CD4-positive, alpha-beta memory T cell (primary cell): ENCODE results near the gene CORT. TPM values are rescaled to one million over a fixed set of nuclear protein-coding genes. Genes with fewer than 3 reads are reported as not detected.

Experiments
- CTCF ChIA-PET: fragments of 350-600 bp; sonication (Branson Sonifier 250); formaldehyde crosslinking; loops from one replicate; lab custom pipeline; 2021; ENCODE audit warnings: inconsistent platforms; ENCODE audit not compliant: partially characterized antibody; lab: Charles Lee
- POLR2A ChIA-PET: fragments of 350-600 bp; sonication (Branson Sonifier 250); formaldehyde crosslinking; loops from one replicate; lab custom pipeline; 2021; ENCODE audit not compliant: partially characterized antibody; lab: Charles Lee
- DNase-seq, 5 donors: peaks; one replicate each; pipeline versions ENCODE4 v3.0.0 to v3.0.0-alpha.2; 2020 to 2022; ENCODE audit warnings: mixed read lengths in 1 of 5
- H3K27ac ChIP-seq: one replicate; pipeline ENCODE4 v1.7.0; 2013; ENCODE audit warnings: low read depth, low read length
- H3K27me3 ChIP-seq: 2 replicates; pipeline ENCODE4 v1.7.0; 2013; ENCODE audit warnings: mild to moderate bottlenecking, low read length, moderate library complexity; ENCODE audit not compliant: insufficient read depth
- H3K36me3 ChIP-seq: 2 replicates; pipeline ENCODE4 v1.7.0; 2013; ENCODE audit warnings: mild to moderate bottlenecking, low read length, moderate library complexity; ENCODE audit not compliant: insufficient read depth
- H3K4me1 ChIP-seq: 2 replicates; pipeline ENCODE4 v1.7.0; 2013; ENCODE audit warnings: mild to moderate bottlenecking, low read length, moderate library complexity; ENCODE audit not compliant: insufficient read depth
- H3K4me3 ChIP-seq, 2 donors: one replicate each; pipeline ENCODE4 v1.7.0; 2013; ENCODE audit warnings: low read length in 2 of 2, mild to moderate bottlenecking in 1 of 2
- H3K9me3 ChIP-seq, 2 donors: one replicate each; pipeline ENCODE4 v1.7.0; 2013; ENCODE audit warnings: low read length in 2 of 2, control low read depth in 1 of 2; ENCODE audit not compliant: control insufficient read depth in 1 of 2
- H3K27ac Mint-ChIP-seq, 7 donors: one replicate each; pipeline ENCODE4 v1.8.0; 2020 to 2021; ENCODE audit warnings: mixed read lengths in 7 of 7, mild to moderate bottlenecking in 6 of 7, inconsistent platforms in 3 of 7, moderate library complexity in 3 of 7
- H3K27me3 Mint-ChIP-seq, 2 donors: one replicate each; pipeline ENCODE4 v1.8.0; 2020 to 2021; ENCODE audit warnings: mixed read lengths in 2 of 2
- H3K36me3 Mint-ChIP-seq, 2 donors: one replicate each; pipeline ENCODE4 v1.8.0; 2020 to 2021; ENCODE audit warnings: mixed read lengths in 2 of 2, inconsistent platforms in 1 of 2, mild to moderate bottlenecking in 1 of 2
- H3K4me1 Mint-ChIP-seq, 4 donors: one replicate each; pipeline ENCODE4 v1.8.0; 2020 to 2021; ENCODE audit warnings: mixed read lengths in 4 of 4, mild to moderate bottlenecking in 1 of 4
- H3K4me3 Mint-ChIP-seq, 8 donors: one replicate each; pipeline ENCODE4 v1.8.0; 2020 to 2021; ENCODE audit warnings: mixed read lengths in 8 of 8, mild to moderate bottlenecking in 7 of 8, moderate library complexity in 6 of 8, inconsistent platforms in 3 of 8
- H3K9me3 Mint-ChIP-seq, 8 donors: one replicate each; pipeline ENCODE4 v1.8.0; 2020 to 2021; ENCODE audit warnings: mixed read lengths in 8 of 8, mild to moderate bottlenecking in 5 of 8, inconsistent platforms in 3 of 8, moderate library complexity in 1 of 8
- intact Hi-C: fragments of 100-400 bp; cut with micrococcal nuclease; formaldehyde crosslinking; loops from one replicate; pipeline ENCODE4 v1.15.1; 2023
- polyA plus RNA-seq, 2 donors: library from polyadenylated mRNA; unstranded; fragments of 300-500 nt; fragmentation: Illumina TruSeq; gene quantifications; one replicate each; pipeline ENCODE4 v1.2.3, GENCODE V29; 2021
- total RNA-seq, 2 experiments: library from RNA; stranded (reverse); gene quantifications; one replicate each; pipeline ENCODE4 v1.2.3, GENCODE V29; 2021

Gene CORT
- total and polyA plus RNA-seq, 4 experiments from 2014 or later: not detected

DNA sequence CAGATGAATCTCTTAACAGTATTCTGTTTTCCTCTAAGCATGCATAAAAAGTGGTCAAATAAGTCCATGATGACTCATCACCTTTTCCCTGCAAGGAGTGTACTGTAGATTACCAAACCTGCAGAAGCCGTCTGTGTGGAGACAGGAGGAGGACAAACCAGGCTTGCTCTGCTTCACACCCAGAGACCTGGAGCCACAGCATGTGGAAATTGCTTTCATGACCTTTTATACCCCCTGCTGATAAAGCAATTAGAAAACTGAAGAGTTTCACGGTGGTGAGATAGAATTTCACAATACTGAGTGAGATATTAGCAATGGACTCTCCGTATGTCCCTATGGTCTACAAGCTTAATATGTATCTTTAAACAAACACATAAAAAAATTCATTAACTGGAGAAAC, 9.4 kb downstream of the CORT start:
- ChIA-PET POLR2A (no interaction called here), CTCF (no interaction called here)
- intact Hi-C loops: no loop called here
- no peaks in the 10 kb centered on the region for H3K27me3 ChIP-seq
- no peak overlapping the region for H3K4me3 ChIP-seq
- H3K27ac ChIP-seq: no peak overlapping the region
- no peaks in the 10 kb centered on the region for H3K9me3 ChIP-seq
- Mint-ChIP-seq H3K27me3 (no peaks in the 10 kb centered on the region), H3K4me1 (peaks cover 0 to 8% (median 3%) of the 10 kb centered on the region in 4 donors), H3K27ac (no peak overlapping the region), H3K36me3 (peaks cover 24 to 31% of the 10 kb centered on the region in 2 donors), H3K9me3 (no peaks in the 10 kb centered on the region), H3K4me3 (no peak overlapping the region)
- H3K36me3 ChIP-seq: peaks cover 18% of the 10 kb centered on the region
- no peak for DNase-seq
- H3K4me1 ChIP-seq: no peaks in the 10 kb centered on the region

DNA sequence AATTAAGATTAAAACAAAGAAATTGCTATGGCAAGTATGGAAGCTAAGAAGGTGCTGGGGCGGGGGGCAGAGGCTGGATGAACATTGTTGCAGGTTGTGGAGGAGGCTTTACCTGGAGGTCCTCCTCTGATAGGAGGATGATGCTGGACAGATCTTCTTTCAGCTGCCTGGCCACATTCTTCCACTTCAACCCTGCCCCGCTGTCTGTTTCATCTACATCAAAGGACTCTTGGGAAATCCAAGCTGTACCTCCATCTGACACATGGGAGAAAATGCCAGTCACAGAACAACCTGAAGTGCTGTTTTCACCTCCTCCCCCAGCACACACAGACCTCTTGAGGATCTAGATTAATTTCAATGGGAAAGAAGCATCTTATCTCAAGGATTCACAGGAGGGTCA, 17.2 kb downstream of the CORT start:
- CTCF ChIA-PET: interaction anchor here (1.0 kb wide), 1 partner anchor 27 kb away, joined by 3 read pairs; no protein-coding TSS in a partner anchor
- POLR2A ChIA-PET: interaction anchor here (0.7 kb wide), 1 partner anchor 38 kb away, joined by 5 read pairs; no protein-coding TSS in a partner anchor
- Histone ChIP-seq H3K4me1 (peaks cover 11% of the 10 kb centered on the region), H3K27me3 (no peaks in the 10 kb centered on the region), H3K9me3 (no peaks in the 10 kb centered on the region), H3K36me3 (peaks cover 32% of the 10 kb centered on the region), H3K27ac (no peak overlapping the region), H3K4me3 (no peak overlapping the region)
- Mint-ChIP-seq H3K4me1 (peaks cover 7 to 13% (median 11%) of the 10 kb centered on the region in 4 donors), H3K9me3 (no peaks in the 10 kb centered on the region), H3K27me3 (no peaks in the 10 kb centered on the region), H3K36me3 (peaks cover 28 to 49% of the 10 kb centered on the region in 2 donors), H3K4me3 (no peak overlapping the region), H3K27ac (peak overlapping the region in 1 of 7 donors; percentile 41)
- intact Hi-C loops: no loop called here
- DNase-seq: no peak

- H3K36me3 Mint-ChIP-seq: peaks cover 13 to 33% of the 10 kb centered on the region in 2 donors
- H3K27me3 ChIP-seq: no peaks in the 10 kb centered on the region
- no peaks in the 10 kb centered on the region for H3K27me3 Mint-ChIP-seq
- peaks cover 14 to 35% (median 26%) of the 10 kb centered on the region in 4 donors for H3K4me1 Mint-ChIP-seq
- no peaks in the 10 kb centered on the region for H3K9me3 ChIP-seq
- intact Hi-C loops: loop anchor here (5.0 kb wide), 1 partner anchor 558 kb away; the partner anchor contains the start of gene CTNNBIP1
- H3K4me3 Mint-ChIP-seq: no peak overlapping the region
- no peak overlapping the region for H3K27ac ChIP-seq
- no peak for DNase-seq
- no peaks in the 10 kb centered on the region for H3K9me3 Mint-ChIP-seq
- no peak overlapping the region for H3K27ac Mint-ChIP-seq
- H3K4me3 ChIP-seq: no peak overlapping the region
- H3K4me1 ChIP-seq: peaks cover 33% of the 10 kb centered on the region
- ChIA-PET POLR2A (no interaction called here), CTCF (no interaction called here)
- H3K36me3 ChIP-seq: peaks cover 18% of the 10 kb centered on the region
Measured at GRCh38 chr1:10470043-10470442, 20.2 kb downstream of the CORT start.

DNA sequence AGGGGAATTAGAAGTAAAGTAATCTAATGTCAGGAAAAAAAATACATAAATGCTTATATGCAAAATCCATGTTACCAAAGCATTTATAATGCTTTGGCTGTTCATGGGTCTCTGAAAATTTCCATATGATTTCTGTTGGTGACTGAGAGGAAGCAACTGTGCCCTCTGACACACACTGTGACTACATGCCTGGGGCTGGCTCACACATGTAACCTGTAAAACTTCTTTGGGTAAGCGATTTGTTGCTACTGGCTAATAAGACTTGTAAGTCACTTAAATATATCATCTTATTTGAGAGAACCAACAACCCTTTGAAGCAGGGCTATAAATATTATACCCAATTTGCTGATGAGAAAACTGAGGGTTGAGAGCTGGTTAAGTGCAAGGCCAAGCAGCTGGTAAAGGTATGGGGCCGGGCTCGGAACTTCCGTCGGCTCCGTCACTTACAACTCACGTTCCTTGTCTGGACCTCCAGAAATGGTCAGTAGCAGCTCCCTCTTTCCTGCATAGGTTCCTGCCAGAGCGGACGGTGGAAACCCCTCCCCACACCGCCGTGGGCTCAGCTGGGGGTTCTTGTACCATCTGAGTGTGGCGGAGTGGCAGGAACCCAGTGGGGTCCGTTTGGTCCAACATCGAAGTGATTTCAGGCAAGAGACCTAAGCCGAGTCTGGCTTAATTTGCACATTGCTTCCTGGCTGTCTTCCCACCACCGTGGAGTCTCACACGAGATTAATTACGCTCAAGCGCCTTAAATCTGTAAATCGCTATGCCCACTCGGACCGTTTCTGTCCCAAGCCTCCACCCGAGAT, 21.8 kb downstream of the CORT start:
- Histone ChIP-seq H3K4me1 (peaks cover 47% of the 10 kb centered on the region), H3K27ac (peak overlapping the region; percentile 68), H3K36me3 (peaks cover 13% of the 10 kb centered on the region), H3K9me3 (no peaks in the 10 kb centered on the region), H3K27me3 (no peaks in the 10 kb centered on the region), H3K4me3 (peak overlapping the region; percentile 64 to 84)
- ChIA-PET CTCF (interaction anchor here (0.6 to 2.1 kb wide), 2 partner anchors 22 to 42 kb away, joined by 3 to 7 read pairs; no protein-coding TSS in a partner anchor), POLR2A (interaction anchor here (0.9 kb wide), 1 partner anchor 1438 kb away, joined by 3 read pairs; no protein-coding TSS in a partner anchor)
- Mint-ChIP-seq H3K4me1 (peaks cover 27 to 51% (median 39%) of the 10 kb centered on the region in 4 donors), H3K4me3 (peak overlapping the region; percentile 91 to 95 (median 92)), H3K27me3 (no peaks in the 10 kb centered on the region), H3K9me3 (no peaks in the 10 kb centered on the region), H3K36me3 (peaks cover 13 to 34% of the 10 kb centered on the region in 2 donors), H3K27ac (peak overlapping the region; percentile 83 to 94 (median 89))
- no peak for DNase-seq
- intact Hi-C loops: loop anchor here (1.0 to 5.0 kb wide), 3 partner anchors 41 to 559 kb away; partner anchors contain the start of genes CENPS, CTNNBIP1 and UBE4B

DNA sequence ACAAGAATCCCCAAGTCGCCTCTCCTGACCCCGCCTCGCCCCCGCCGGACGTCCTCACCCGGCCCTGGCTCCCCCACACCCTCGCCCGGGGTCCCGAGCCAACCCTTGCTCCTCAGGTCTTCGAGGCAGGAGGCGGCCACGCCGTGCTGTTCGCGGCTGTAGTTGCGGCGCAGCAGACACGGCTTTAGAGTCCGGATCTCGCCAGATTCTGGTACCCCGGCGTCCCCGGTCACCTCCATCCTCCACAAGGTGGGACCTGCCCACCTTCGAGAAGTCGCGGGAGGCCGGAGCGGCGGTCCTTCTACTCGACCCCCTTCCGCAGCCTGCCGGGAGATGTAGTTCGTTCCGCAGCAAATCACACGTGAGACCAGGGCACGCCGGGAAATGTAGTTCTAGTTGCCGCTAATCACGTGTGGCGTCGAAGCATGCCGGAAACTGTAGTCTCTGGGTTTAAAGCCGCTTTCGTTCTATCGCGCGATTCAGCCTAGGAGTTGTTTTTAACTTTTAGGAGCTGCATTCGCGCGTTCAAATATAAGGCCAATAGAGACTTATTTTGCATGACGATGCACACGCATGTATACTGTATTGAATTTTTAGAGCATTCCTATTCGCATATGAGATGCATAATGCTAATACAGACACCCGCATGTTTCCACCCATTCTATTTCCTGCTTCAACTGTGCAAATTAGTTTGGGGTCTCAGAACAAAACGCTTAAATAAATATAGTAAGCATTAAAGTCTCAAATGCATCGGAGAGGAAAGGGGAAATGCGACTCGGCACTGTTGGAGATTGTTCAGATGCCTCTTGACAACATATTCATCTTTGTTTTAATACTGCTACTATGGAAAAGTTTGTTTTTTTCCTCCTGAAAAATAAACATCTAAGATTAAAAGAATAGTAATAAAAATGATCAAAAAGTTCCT, 22.7 kb downstream of the CORT start, which contains the start of gene DFFA:
TSS of gene DFFA (minus strand) at position 310 of the 925 bp plus-strand sequence. CDS start at position 239, 71 bp downstream.
- Mint-ChIP-seq H3K4me3 (peak within 1 kb of the TSS; percentile 91 to 95 (median 92)), H3K9me3 (no peaks in the 10 kb centered on the region), H3K4me1 (peaks cover 32 to 53% (median 43%) of the 10 kb centered on the region in 4 donors), H3K27ac (peak within 1 kb of the TSS; percentile 83 to 94 (median 89)), H3K36me3 (peaks cover 10 to 30% of the 10 kb centered on the region in 2 donors), H3K27me3 (no peaks in the 10 kb centered on the region)
- CTCF ChIA-PET: interaction anchor here (2.1 kb wide), 1 partner anchor 22 kb away, joined by 7 read pairs; no protein-coding TSS in a partner anchor
- POLR2A ChIA-PET: interaction anchor here (0.9 kb wide), 1 partner anchor 1437 kb away, joined by 3 read pairs; no protein-coding TSS in a partner anchor
- peak within 1 kb of the TSS; percentile 68 for H3K27ac ChIP-seq
- H3K4me3 ChIP-seq: peak within 1 kb of the TSS; percentile 64 to 84
- DNase-seq: peak; percentile 86 to 96 (median 88)
- H3K36me3 ChIP-seq: peaks cover 13% of the 10 kb centered on the region
- no peaks in the 10 kb centered on the region for H3K9me3 ChIP-seq
- intact Hi-C loops: loop anchor here (1.0 to 5.0 kb wide), 3 partner anchors 42 to 560 kb away; partner anchors contain the start of genes CENPS, CTNNBIP1 and UBE4B
- H3K27me3 ChIP-seq: no peaks in the 10 kb centered on the region
- peaks cover 50% of the 10 kb centered on the region for H3K4me1 ChIP-seq

DNA sequence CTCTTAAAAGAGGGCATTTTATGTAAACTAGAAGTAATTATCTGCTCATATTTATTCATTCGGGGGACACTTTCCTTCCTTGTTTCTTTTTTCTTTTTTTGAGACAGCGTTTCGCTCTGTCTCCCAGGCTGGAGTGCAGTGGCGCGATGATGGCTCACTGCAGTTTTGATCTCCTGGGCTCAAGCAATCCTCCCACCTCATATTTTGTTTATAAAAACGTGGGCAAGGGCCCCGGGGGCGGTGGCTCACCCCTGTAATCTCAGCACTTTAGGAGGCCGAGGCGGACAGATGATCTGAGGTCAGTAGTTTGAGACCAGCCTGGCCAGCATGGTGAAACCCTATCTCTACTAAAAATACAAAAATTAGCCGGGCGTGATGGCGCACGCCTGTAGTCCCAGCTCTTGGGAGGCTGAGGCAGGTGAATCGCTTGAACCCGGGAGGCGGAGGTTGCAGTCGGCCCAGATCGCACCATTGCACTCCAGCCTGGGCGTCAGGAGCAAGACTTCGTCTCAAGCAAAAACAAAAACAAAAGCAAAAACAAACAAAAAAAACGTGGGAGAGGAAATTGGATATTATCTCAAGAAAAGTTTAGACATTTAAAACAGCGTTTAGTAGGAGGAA, 23.4 kb downstream of the CORT start:
- H3K27ac ChIP-seq: no peak overlapping the region
- Mint-ChIP-seq H3K27me3 (no peaks in the 10 kb centered on the region), H3K4me3 (peak overlapping the region in 7 of 8 donors; percentile 29 to 94 (median 92)), H3K36me3 (peaks cover 2 to 24% of the 10 kb centered on the region in 2 donors), H3K27ac (peak overlapping the region in 3 of 7 donors; percentile 83 to 94 (median 88)), H3K4me1 (peaks cover 34 to 54% (median 44%) of the 10 kb centered on the region in 4 donors), H3K9me3 (no peaks in the 10 kb centered on the region)
- intact Hi-C loops: loop anchor here (2.0 to 5.0 kb wide), 2 partner anchors 440 to 561 kb away; partner anchors contain the start of genes CTNNBIP1 and UBE4B
- DNase-seq: no peak
- ChIA-PET CTCF (no interaction called here), POLR2A (no interaction called here)
- no peaks in the 10 kb centered on the region for H3K9me3 ChIP-seq
- no peaks in the 10 kb centered on the region for H3K27me3 ChIP-seq
- H3K4me1 ChIP-seq: peaks cover 50% of the 10 kb centered on the region
- peak overlapping the region in 1 of 2 donors; percentile 64 for H3K4me3 ChIP-seq
- peaks cover 10% of the 10 kb centered on the region for H3K36me3 ChIP-seq
